ENCODE results near the gene ZCCHC18.
"Not testable (repeated sequence)": the region's sequence is repeated elsewhere in the genome, so short reads cannot be mapped to it uniquely, and the experiment has no call there.

- TF ChIP-seq POLR2AphosphoS5 (IDR thresholded peaks at IDR 0.05; ENCODE audit: insufficient read depth, low read depth, low read length); CTCF (IDR thresholded peaks at IDR 0.05; ENCODE audit: extremely low read depth in 1 of 2, insufficient read depth in 1 of 2, low read depth in 1 of 2, low read length in 2 of 2); EZH2 (IDR thresholded peaks at IDR 0.05; ENCODE audit: borderline replicate concordance, low read depth, low read length, severe bottlenecking): not testable (repeated sequence)
These were observed 36.4 kb upstream of the ZCCHC18 start, which contains the start of gene TMSB15C for GRCh38 chrX:104075778-104076445.

Data from endothelial cell of umbilical vein (primary cell).